SK-N-SH treated with all-trans-retinoic acid at 6 μM for 48 hours (cell line): ENCODE measurements around the gene ABCG2.

Experiments used
- ATAC-seq: fragments of 200-7000 bp; cut with Tn5 transposase; 3 replicates; pipeline ENCODE4 v1.9.1; 2020; ENCODE audit warnings: mild to moderate bottlenecking, moderate library complexity
- ARNTL ChIP-seq: fragments of 450-650 bp; formaldehyde crosslinking; IDR thresholded peaks from 2 replicates; pipeline ENCODE4 v1.5.0; 2020; ENCODE audit warnings: low read depth, mild to moderate bottlenecking, moderate library complexity, borderline replicate concordance
- BACH2 ChIP-seq: fragments of 250-450 bp; sonication (Bioruptor Pico); IDR thresholded peaks from 2 replicates; pipeline ENCODE4 v1.9.0; 2021; ENCODE audit warnings: mild to moderate bottlenecking, borderline replicate concordance
- CREB5 ChIP-seq: fragments of 250-450 bp; sonication (Bioruptor Pico); IDR thresholded peaks from 2 replicates; pipeline ENCODE4 v1.5.1; 2020; ENCODE audit warnings: low read depth, mild to moderate bottlenecking, moderate library complexity
- CSDC2 ChIP-seq: fragments of 250-450 bp; sonication (Bioruptor Pico); IDR thresholded peaks from 2 replicates; pipeline ENCODE4 v1.5.0; 2020; ENCODE audit warnings: mild to moderate bottlenecking, moderate library complexity
- CSRNP3 ChIP-seq: fragments of 250-450 bp; sonication (Bioruptor Pico); IDR thresholded peaks from 2 replicates; pipeline ENCODE4 v1.5.1; 2021; ENCODE audit warnings: mild to moderate bottlenecking, moderate library complexity
- ESRRG ChIP-seq: fragments of 250-450 bp; sonication (Bioruptor Pico); IDR thresholded peaks from 2 replicates; pipeline ENCODE4 v1.6.1; 2021; ENCODE audit warnings: mild to moderate bottlenecking
- ISL1 ChIP-seq: fragments of 250-450 bp; sonication (Bioruptor Pico); IDR thresholded peaks from 2 replicates; pipeline ENCODE4 v2.1.2; 2022; ENCODE audit warnings: mild to moderate bottlenecking, moderate library complexity
- OSR1 ChIP-seq: fragments of 250-450 bp; sonication (Bioruptor Pico); IDR thresholded peaks from 2 replicates; pipeline ENCODE4 v1.8.0; 2022; ENCODE audit warnings: moderate library complexity, mild to moderate bottlenecking, inconsistent platforms
- PATZ1 ChIP-seq: fragments of 250-450 bp; sonication (Bioruptor Pico); IDR thresholded peaks from 2 replicates; pipeline ENCODE4 v1.8.0; 2020; ENCODE audit warnings: mild to moderate bottlenecking, moderate library complexity, borderline replicate concordance
- POU6F1 ChIP-seq: fragments of 250-450 bp; sonication (Bioruptor Pico); IDR thresholded peaks from 2 replicates; pipeline ENCODE4 v1.8.0; 2021; ENCODE audit warnings: low read depth, mild to moderate bottlenecking, moderate library complexity, borderline replicate concordance
- PPARA ChIP-seq: fragments of 250-450 bp; sonication (Bioruptor Pico); IDR thresholded peaks from 2 replicates; pipeline ENCODE4 v1.5.0; 2020; ENCODE audit warnings: mild to moderate bottlenecking, borderline replicate concordance
- RARB ChIP-seq: fragments of 250-450 bp; sonication (Bioruptor Pico); IDR thresholded peaks from 2 replicates; pipeline ENCODE4 v1.8.0; 2021; ENCODE audit warnings: mild to moderate bottlenecking, moderate library complexity
- SNAI2 ChIP-seq: fragments of 250-450 bp; sonication (Bioruptor Pico); IDR thresholded peaks from 2 replicates; pipeline ENCODE4 v1.5.0; 2020; ENCODE audit warnings: mild to moderate bottlenecking, moderate library complexity
- TCF4 ChIP-seq: fragments of 250-450 bp; sonication (Bioruptor Pico); IDR thresholded peaks from 2 replicates; pipeline ENCODE4 v1.8.0; 2021; ENCODE audit warnings: mild to moderate bottlenecking, moderate library complexity, borderline replicate concordance
- TOX ChIP-seq: fragments of 250-450 bp; sonication (Bioruptor Pico); IDR thresholded peaks from 2 replicates; pipeline ENCODE4 v1.8.0; 2021; ENCODE audit warnings: mild to moderate bottlenecking, moderate library complexity, borderline replicate concordance
- ZC3H10 ChIP-seq: fragments of 250-450 bp; sonication (Bioruptor Pico); IDR thresholded peaks from 2 replicates; pipeline ENCODE4 v1.5.1; 2021; ENCODE audit warnings: mild to moderate bottlenecking, moderate library complexity
- ZFP3 ChIP-seq: fragments of 250-450 bp; sonication (Bioruptor Pico); IDR thresholded peaks from 2 replicates; pipeline ENCODE4 v1.5.0; 2020; ENCODE audit warnings: mild to moderate bottlenecking, moderate library complexity
- ZFP30 ChIP-seq: fragments of 450-650 bp; formaldehyde crosslinking; IDR thresholded peaks from 2 replicates; pipeline ENCODE4 v1.5.0; 2022; ENCODE audit warnings: mild to moderate bottlenecking, moderate library complexity
- ZNF565 ChIP-seq: fragments of 450-650 bp; formaldehyde crosslinking; conservative IDR thresholded peaks from 2 replicates; pipeline ENCODE4 v1.5.0; 2020; ENCODE audit warnings: low read depth, mild to moderate bottlenecking, moderate library complexity
- ZNF70 ChIP-seq: fragments of 450-650 bp; formaldehyde crosslinking; IDR thresholded peaks from 2 replicates; pipeline ENCODE4 v1.5.0; 2020; ENCODE audit warnings: mild to moderate bottlenecking, moderate library complexity
- ZNF8 ChIP-seq: fragments of 450-650 bp; formaldehyde crosslinking; IDR thresholded peaks from 2 replicates; pipeline ENCODE4 v1.5.0; 2020; ENCODE audit warnings: mild to moderate bottlenecking, moderate library complexity

Gene ABCG2

GRCh38 chr4:88187766-88188165 is 29.3 kb upstream of the ABCG2 start:
- TF ChIP-seq ARNTL (CRISPR knock-in tag), result no peak
- no peak for TF ChIP-seq PATZ1 (CRISPR knock-in tag)
- no peak for ATAC-seq

GRCh38 chr4:88185906-88186305 is 27.5 kb upstream of the ABCG2 start:
- ATAC-seq, result no peak
- no peak for TF ChIP-seq ZC3H10 (CRISPR knock-in tag)
- no peak for TF ChIP-seq RARB (CRISPR knock-in tag)
- TF ChIP-seq SNAI2 (CRISPR knock-in tag), result no peak
- no peak for TF ChIP-seq ISL1 (CRISPR knock-in tag)
- no peak for TF ChIP-seq ZFP3 (CRISPR knock-in tag)
- no peak for TF ChIP-seq ZNF8
- TF ChIP-seq TCF4 (CRISPR knock-in tag), result no peak
- no peak for TF ChIP-seq BACH2 (CRISPR knock-in tag)
- no peak for TF ChIP-seq ARNTL (CRISPR knock-in tag)
- no peak for TF ChIP-seq POU6F1
- no peak for TF ChIP-seq CREB5

GRCh38 chr4:88179261-88179660 is 20.8 kb upstream of the ABCG2 start:
- no peak for ATAC-seq
- TF ChIP-seq PATZ1 (CRISPR knock-in tag), result no peak
- no peak for TF ChIP-seq ZC3H10 (CRISPR knock-in tag)
- TF ChIP-seq ZNF565 (CRISPR knock-in tag), result no peak
- no peak for TF ChIP-seq CREB5
- TF ChIP-seq CSDC2, result no peak
- no peak for TF ChIP-seq BACH2 (CRISPR knock-in tag)
- TF ChIP-seq OSR1 (CRISPR knock-in tag), result no peak
- TF ChIP-seq CSRNP3 (CRISPR knock-in tag), result no peak
- TF ChIP-seq ESRRG (CRISPR knock-in tag), result no peak
- no peak for TF ChIP-seq ISL1 (CRISPR knock-in tag)
- no peak for TF ChIP-seq SNAI2 (CRISPR knock-in tag)
- no peak for TF ChIP-seq TCF4 (CRISPR knock-in tag)
- no peak for TF ChIP-seq POU6F1
- no peak for TF ChIP-seq ZNF70
- no peak for TF ChIP-seq ARNTL (CRISPR knock-in tag)
- TF ChIP-seq TOX (CRISPR knock-in tag), result no peak
- TF ChIP-seq ZFP3 (CRISPR knock-in tag), result no peak
- TF ChIP-seq RARB (CRISPR knock-in tag), result no peak
- TF ChIP-seq ZFP30 (CRISPR knock-in tag), result no peak
- no peak for TF ChIP-seq PPARA (CRISPR knock-in tag)
- TF ChIP-seq, all 23 proteins: peak for 0
